Measurements from ENCODE around the gene ZNF577. TPM values are rescaled to one million over a fixed set of nuclear protein-coding genes. Genes with fewer than 3 reads are reported as not detected.

The ZNF577 gene
- total and polyA plus RNA-seq, 11 donors: 6.2 to 12.8 (median 8.3) TPM

GRCh38 chr19:51824281-51825005 is 63.3 kb downstream of the ZNF577 start:
- no peaks in the 10 kb centered on the region for H3K36me3 ChIP-seq
- no peak overlapping the region for H3K4me3 ChIP-seq
- peak overlapping the region in 4 of 12 donors; percentile 39 to 87 (median 53) for H3K27ac ChIP-seq
- peaks cover 0 to 8% (median 0%) of the 10 kb centered on the region in 12 donors for H3K9me3 ChIP-seq
- ATAC-seq: peak in 2 of 4 donors; percentile 61 to 81
- DNase-seq: peak in 2 of 5 donors; percentile 31 to 34
- H3K27me3 ChIP-seq: no peaks in the 10 kb centered on the region
- H3K4me1 ChIP-seq: peaks cover 0 to 70% (median 0%) of the 10 kb centered on the region in 12 donors
- no peak for TF ChIP-seq POLR2A (IDR thresholded peaks at IDR 0.05)
- no peak for TF ChIP-seq CTCF (IDR thresholded peaks at IDR 0.05)
- intact Hi-C loops (cut with DNase I): no loop called here
- WGBS, 4 donors: 85 to 94% (median 88%) methylated on average over 13 of the region's 13 CpGs

DNA sequence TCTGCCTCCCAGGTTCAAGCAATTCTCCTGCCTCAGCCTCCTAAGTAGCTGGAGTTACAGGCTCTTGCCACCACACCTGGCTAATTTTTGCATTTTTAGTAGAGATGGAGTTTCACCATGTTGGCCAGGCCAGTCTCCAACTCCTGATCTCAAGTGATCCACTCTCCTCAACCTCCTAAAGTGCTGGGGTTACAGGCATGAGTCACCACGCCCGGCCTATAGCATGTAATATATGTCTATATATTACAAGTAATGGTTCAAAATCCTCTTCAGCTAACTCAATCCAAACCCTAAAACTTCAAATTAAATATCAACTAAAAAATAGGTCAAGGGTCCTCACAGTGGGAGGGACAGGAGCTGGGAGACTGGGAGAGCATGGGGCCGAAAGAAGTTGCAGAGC is 64.8 kb downstream of the ZNF577 start:
- H3K9me3 ChIP-seq: peaks cover 0 to 8% (median 0%) of the 10 kb centered on the region in 12 donors
- H3K4me3 ChIP-seq: no peak overlapping the region
- no peak for TF ChIP-seq CTCF (IDR thresholded peaks at IDR 0.05)
- no peak for TF ChIP-seq POLR2A (IDR thresholded peaks at IDR 0.05)
- peak overlapping the region in 1 of 12 donors; percentile 87 for H3K27ac ChIP-seq
- H3K27me3 ChIP-seq: no peaks in the 10 kb centered on the region
- ATAC-seq (no peak), DNase-seq (no peak)
- H3K36me3 ChIP-seq: no peaks in the 10 kb centered on the region
- WGBS, 4 donors: 92 to 95% (median 94%) methylated on average over 3 of the region's 3 CpGs
- intact Hi-C loops (cut with DNase I): no loop called here
- peaks cover 0 to 70% (median 0%) of the 10 kb centered on the region in 12 donors for H3K4me1 ChIP-seq

- Histone ChIP-seq H3K27ac (peak overlapping the region in 1 of 12 donors; percentile 87), H3K27me3 (no peaks in the 10 kb centered on the region), H3K36me3 (no peaks in the 10 kb centered on the region), H3K4me1 (peaks cover 0 to 71% (median 0%) of the 10 kb centered on the region in 12 donors), H3K4me3 (no peak overlapping the region), H3K9me3 (peaks cover 0 to 8% (median 0%) of the 10 kb centered on the region in 12 donors)
- ATAC-seq: peak in 1 of 4 donors; percentile 50
- WGBS, 4 donors: 74 to 93% (median 86%) methylated on average over 2 of the region's 2 CpGs
- intact Hi-C loops (cut with DNase I): no loop called here
- no peak for DNase-seq
- no peak for TF ChIP-seq CTCF (IDR thresholded peaks at IDR 0.05)
- no peak for TF ChIP-seq POLR2A (IDR thresholded peaks at IDR 0.05)
Measured at GRCh38 chr19:51822325-51822724, 65.4 kb downstream of the ZNF577 start.

GRCh38 chr19:51821921-51822320 is 65.8 kb downstream of the ZNF577 start:
- intact Hi-C loops (cut with DNase I): no loop called here
- H3K4me3 ChIP-seq: no peak overlapping the region
- no peak for ATAC-seq
- H3K9me3 ChIP-seq: peaks cover 0 to 5% (median 0%) of the 10 kb centered on the region in 12 donors
- TF ChIP-seq POLR2A (IDR thresholded peaks at IDR 0.05) (no peak), CTCF (IDR thresholded peaks at IDR 0.05) (no peak)
- DNase-seq: no peak
- no peaks in the 10 kb centered on the region for H3K27me3 ChIP-seq
- H3K27ac ChIP-seq: peak overlapping the region in 1 of 12 donors; percentile 87
- H3K4me1 ChIP-seq: peaks cover 0 to 75% (median 0%) of the 10 kb centered on the region in 12 donors
- H3K36me3 ChIP-seq: no peaks in the 10 kb centered on the region

All from heart left ventricle (tissue), 16 donors.